HG03457 (cell line): ENCODE data around the gene MTR.
"Not testable (repeated sequence)": the region's sequence is repeated elsewhere in the genome, so short reads cannot be mapped to it uniquely, and the experiment has no call there.

Experiments used
- ATAC-seq: cut with Tn5 transposase; IDR thresholded peaks from one replicate; pipeline ENCODE4 v1.9.1; 2021; ENCODE audit warnings: moderate number of reproducible peaks; ENCODE audit not compliant: unreplicated experiment

Gene MTR

GRCh38 chr1:236895665-236896387 lies 100.7 kb downstream of the MTR start:
- no peak for ATAC-seq

GRCh38 chr1:236896716-236897115 lies 101.6 kb downstream of the MTR start:
- ATAC-seq: no peak

GRCh38 chr1:236904892-236905741 lies 110.0 kb downstream of the MTR start:
- ATAC-seq: no peak

GRCh38 chr1:236907205-236907604 lies 112.1 kb downstream of the MTR start:
- ATAC-seq: no peak

GRCh38 chr1:236908669-236909068 lies 113.6 kb downstream of the MTR start:
- no peak for ATAC-seq

- ATAC-seq: not testable (repeated sequence)
Observed at GRCh38 chr1:236911047-236911446, 116.0 kb downstream of the MTR start.

GRCh38 chr1:236913371-236914037 lies 118.4 kb downstream of the MTR start:
- ATAC-seq: no peak

GRCh38 chr1:236914375-236914774 lies 119.3 kb downstream of the MTR start:
- no peak for ATAC-seq

- ATAC-seq: no peak
Observed at GRCh38 chr1:236916131-236916800, 121.2 kb downstream of the MTR start.

GRCh38 chr1:236917448-236917847 lies 122.4 kb downstream of the MTR start:
- no peak for ATAC-seq

GRCh38 chr1:236920286-236920894 lies 125.3 kb downstream of the MTR start:
- no peak for ATAC-seq

- no peak for ATAC-seq
Observed at GRCh38 chr1:236921610-236922009, 126.5 kb downstream of the MTR start.

GRCh38 chr1:236922190-236922589 lies 127.1 kb downstream of the MTR start:
- no peak for ATAC-seq

GRCh38 chr1:236925386-236925785 lies 130.3 kb downstream of the MTR start:
- no peak for ATAC-seq

- ATAC-seq: no peak
Observed at GRCh38 chr1:236930503-236930902, 135.4 kb downstream of the MTR start.

GRCh38 chr1:236938760-236939159 lies 143.7 kb downstream of the MTR start:
- no peak for ATAC-seq

GRCh38 chr1:236942431-236942830 lies 147.3 kb downstream of the MTR start:
- ATAC-seq: no peak

GRCh38 chr1:236944556-236944955 lies 149.5 kb downstream of the MTR start:
- no peak for ATAC-seq

- ATAC-seq: no peak
Observed at GRCh38 chr1:236945002-236945401, 149.9 kb downstream of the MTR start.

GRCh38 chr1:236947794-236948193 lies 152.7 kb downstream of the MTR start:
- ATAC-seq: no peak

GRCh38 chr1:236948381-236948780 lies 153.3 kb downstream of the MTR start:
- no peak for ATAC-seq
